ENCODE data around the gene LRP4.
A peak's percentile ranks its signal among the peaks of the same experiment; 100 is the strongest.

Gene LRP4

GRCh38 chr11:46918083-46918787 is at the start of gene LRP4:
Gene LRP4, minus strand, starts transcription at chr11:46918550. Its CDS starts 171 bp downstream, at chr11:46918379.
- Histone ChIP-seq H3K9me3 (ENCODE audit: insufficient read depth, low read depth, low read length) (no peaks in the 10 kb centered on the region), H3K4me2 (ENCODE audit: low read depth, low read length, poor library complexity, severe bottlenecking) (peak within 1 kb of the TSS; percentile 94), H2AFZ (ENCODE audit: low read length) (peak within 1 kb of the TSS; percentile 80), H3K27me3 (ENCODE audit: insufficient read depth, low read length, poor library complexity, severe bottlenecking) (peaks cover 8% of the 10 kb centered on the region), H3K36me3 (ENCODE audit: insufficient read depth, low read length) (no peaks in the 10 kb centered on the region), H3K4me1 (ENCODE audit: insufficient read depth, low read length, poor library complexity, severe bottlenecking) (peaks cover 38% of the 10 kb centered on the region), H3K9me2 (replicated peaks; ENCODE audit: low read depth, low read length) (no peaks in the 10 kb centered on the region), H3F3A (ENCODE audit: low read depth) (0 out of 2 replicates have a peak, but pooled peaks cover 4% of the 10 kb centered on the region), H4K20me1 (ENCODE audit: insufficient read depth, low read length, poor library complexity, severe bottlenecking) (no peaks in the 10 kb centered on the region), H3K79me2 (ENCODE audit: insufficient read depth, low read length) (no peaks in the 10 kb centered on the region), H3K4me3 (ENCODE audit: low read length, poor library complexity, severe bottlenecking) (peak within 1 kb of the TSS; percentile 78), H3K9ac (ENCODE audit: low read depth, low read length, poor library complexity, severe bottlenecking) (peak within 1 kb of the TSS; percentile 69)
- no peak for TF ChIP-seq EZH2phosphoT487 (IDR thresholded peaks at IDR 0.05; ENCODE audit: borderline replicate concordance)
- no peak for TF ChIP-seq CTCF (conservative IDR thresholded peaks at IDR 0.05; ENCODE audit: low read length)

GRCh38 chr11:46967962-46968361 is 49.6 kb upstream of the LRP4 start:
- H3K27me3 ChIP-seq (ENCODE audit: insufficient read depth, low read length, poor library complexity, severe bottlenecking): no peaks in the 10 kb centered on the region
- H3K4me1 ChIP-seq (ENCODE audit: insufficient read depth, low read length, poor library complexity, severe bottlenecking): no peaks in the 10 kb centered on the region
- no peak overlapping the region for H3K9ac ChIP-seq (ENCODE audit: low read depth, low read length, poor library complexity, severe bottlenecking)
- H3F3A ChIP-seq (ENCODE audit: low read depth): no peaks in the 10 kb centered on the region
- H3K4me3 ChIP-seq (ENCODE audit: low read length, poor library complexity, severe bottlenecking): no peak overlapping the region
- H3K9me3 ChIP-seq (ENCODE audit: insufficient read depth, low read depth, low read length): no peaks in the 10 kb centered on the region
- no peaks in the 10 kb centered on the region for H3K79me2 ChIP-seq (ENCODE audit: insufficient read depth, low read length)
- H3K9me2 ChIP-seq (replicated peaks; ENCODE audit: low read depth, low read length): no peaks in the 10 kb centered on the region
- TF ChIP-seq EZH2phosphoT487 (IDR thresholded peaks at IDR 0.05; ENCODE audit: borderline replicate concordance) (no peak), CTCF (conservative IDR thresholded peaks at IDR 0.05; ENCODE audit: low read length) (no peak)
- no peak overlapping the region for H2AFZ ChIP-seq (ENCODE audit: low read length)
- H3K36me3 ChIP-seq (ENCODE audit: insufficient read depth, low read length): no peaks in the 10 kb centered on the region
- H4K20me1 ChIP-seq (ENCODE audit: insufficient read depth, low read length, poor library complexity, severe bottlenecking): no peaks in the 10 kb centered on the region
- H3K4me2 ChIP-seq (ENCODE audit: low read depth, low read length, poor library complexity, severe bottlenecking): no peak overlapping the region

GRCh38 chr11:46966773-46967172 is 48.4 kb upstream of the LRP4 start:
- Histone ChIP-seq H3K9me2 (replicated peaks; ENCODE audit: low read depth, low read length) (no peaks in the 10 kb centered on the region), H3K79me2 (ENCODE audit: insufficient read depth, low read length) (no peaks in the 10 kb centered on the region), H3K4me1 (ENCODE audit: insufficient read depth, low read length, poor library complexity, severe bottlenecking) (no peaks in the 10 kb centered on the region), H3K36me3 (ENCODE audit: insufficient read depth, low read length) (no peaks in the 10 kb centered on the region), H3K4me2 (ENCODE audit: low read depth, low read length, poor library complexity, severe bottlenecking) (no peak overlapping the region), H3K9ac (ENCODE audit: low read depth, low read length, poor library complexity, severe bottlenecking) (no peak overlapping the region), H2AFZ (ENCODE audit: low read length) (no peak overlapping the region), H3K4me3 (ENCODE audit: low read length, poor library complexity, severe bottlenecking) (no peak overlapping the region), H3F3A (ENCODE audit: low read depth) (no peaks in the 10 kb centered on the region), H3K27me3 (ENCODE audit: insufficient read depth, low read length, poor library complexity, severe bottlenecking) (no peaks in the 10 kb centered on the region), H4K20me1 (ENCODE audit: insufficient read depth, low read length, poor library complexity, severe bottlenecking) (no peaks in the 10 kb centered on the region), H3K9me3 (ENCODE audit: insufficient read depth, low read depth, low read length) (peaks cover 5% of the 10 kb centered on the region; the same call in 1 of the 2 replicates)
- no peak for TF ChIP-seq CTCF (conservative IDR thresholded peaks at IDR 0.05; ENCODE audit: low read length)
- TF ChIP-seq EZH2phosphoT487 (IDR thresholded peaks at IDR 0.05; ENCODE audit: borderline replicate concordance): no peak

All from Loucy (cell line).